Measurements from ENCODE around the gene PXDN. TPM values are rescaled to one million over a fixed set of nuclear protein-coding genes. Genes with fewer than 3 reads are reported as not detected.

The PXDN gene
- total and polyA plus RNA-seq, 9 of the 15 experiments (the other 6 are each of a cell fraction or from before 2014, with no cell fraction given) = 0.49 TPM; not detected in 8

DNA sequence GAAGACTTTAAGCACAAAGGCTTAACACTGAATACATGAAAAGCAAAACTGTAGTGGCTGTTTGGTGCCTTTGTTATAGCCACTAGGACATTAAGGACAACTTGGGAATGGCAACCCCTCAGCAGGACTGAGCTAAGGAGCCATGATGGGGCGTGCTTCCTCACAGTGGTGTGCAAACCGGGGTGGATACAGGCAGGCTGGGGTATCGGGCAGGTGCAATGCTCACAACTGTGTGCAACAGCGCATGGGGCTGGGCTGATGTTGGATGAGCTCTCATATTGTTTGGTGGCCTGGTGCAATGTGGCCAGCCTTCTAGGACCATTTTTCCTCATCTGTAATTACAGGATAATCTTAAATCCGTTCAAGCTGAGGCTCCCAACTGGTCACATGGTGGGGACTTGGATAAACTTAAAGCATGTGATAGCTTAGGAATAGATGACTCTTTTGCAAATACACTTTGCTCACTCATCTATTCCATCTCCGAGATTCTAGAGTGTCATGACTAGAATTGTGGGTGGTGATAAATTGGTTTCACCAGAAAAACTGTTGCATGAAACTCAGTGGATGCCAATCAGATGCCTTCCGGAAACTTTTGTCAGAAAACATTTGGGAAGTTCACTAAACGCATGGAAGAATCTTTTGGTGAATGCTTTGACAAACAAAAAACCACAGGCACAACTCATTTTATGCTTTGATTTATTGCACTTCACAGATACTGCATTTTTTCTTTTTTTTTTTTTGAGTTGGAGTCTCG lies 116.5 kb downstream of the PXDN start:
- H3K4me1 ChIP-seq (replicated peaks in 1 of 2; ENCODE audit: control insufficient read depth in 2 of 2, insufficient read depth in 2 of 2, low read length in 2 of 2) = peaks cover 0 to 3% of the 10 kb centered on the region in 2 experiments; a peak in 1 of 5 replicates
- DNase-seq (ENCODE audit: extremely low read depth in 1 of 4, low spot score in 3 of 4) (no peak), FAIRE-seq (no peak), ATAC-seq (no peak)
- intact Hi-C loops (cut with micrococcal nuclease) (no loop called here), in situ Hi-C loops (cut with MboI) (no loop called here)
- H3K4me3 ChIP-seq = no peak overlapping the region
- H3K9me3 ChIP-seq (replicated peaks; ENCODE audit: control insufficient read depth, insufficient read depth, low read depth, low read length) = no peaks in the 10 kb centered on the region
- TF ChIP-seq, protein P1, sequence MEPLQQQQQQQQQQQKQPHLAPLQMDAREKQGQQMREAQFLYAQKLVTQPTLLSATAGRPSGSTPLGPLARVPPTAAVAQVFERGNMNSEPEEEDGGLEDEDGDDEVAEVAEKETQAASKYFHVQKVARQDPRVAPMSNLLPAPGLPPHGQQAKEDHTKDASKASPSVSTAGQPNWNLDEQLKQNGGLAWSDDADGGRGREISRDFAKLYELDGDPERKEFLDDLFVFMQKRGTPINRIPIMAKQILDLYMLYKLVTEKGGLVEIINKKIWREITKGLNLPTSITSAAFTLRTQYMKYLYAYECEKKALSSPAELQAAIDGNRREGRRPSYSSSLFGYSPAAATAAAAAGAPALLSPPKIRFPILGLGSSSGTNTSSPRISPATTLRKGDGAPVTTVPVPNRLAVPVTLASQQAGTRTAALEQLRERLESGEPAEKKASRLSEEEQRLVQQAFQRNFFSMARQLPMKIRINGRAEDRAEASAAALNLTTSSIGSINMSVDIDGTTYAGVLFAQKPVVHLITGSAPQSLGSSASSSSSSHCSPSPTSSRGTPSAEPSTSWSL (CRISPR knock-in tag; IDR thresholded peaks at IDR 0.05; ENCODE audit: borderline replicate concordance) = no peak
- TF ChIP-seq TEAD4 (IDR thresholded peaks at IDR 0.05; ENCODE audit: low read length) = no peak
- TF ChIP-seq TEAD4 (CRISPR knock-in tag; IDR thresholded peaks at IDR 0.05; ENCODE audit: borderline replicate concordance) = no peak
- TF ChIP-seq, protein P2, sequence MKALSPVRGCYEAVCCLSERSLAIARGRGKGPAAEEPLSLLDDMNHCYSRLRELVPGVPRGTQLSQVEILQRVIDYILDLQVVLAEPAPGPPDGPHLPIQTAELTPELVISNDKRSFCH (CRISPR knock-in tag; IDR thresholded peaks at IDR 0.05) = no peak
- TF ChIP-seq, protein P2 (tag; IDR thresholded peaks at IDR 0.05) = no peak
- no peak for TF ChIP-seq ZNF263 (CRISPR knock-in tag; IDR thresholded peaks at IDR 0.05; ENCODE audit: borderline replicate concordance)
- TF ChIP-seq, protein P3, sequence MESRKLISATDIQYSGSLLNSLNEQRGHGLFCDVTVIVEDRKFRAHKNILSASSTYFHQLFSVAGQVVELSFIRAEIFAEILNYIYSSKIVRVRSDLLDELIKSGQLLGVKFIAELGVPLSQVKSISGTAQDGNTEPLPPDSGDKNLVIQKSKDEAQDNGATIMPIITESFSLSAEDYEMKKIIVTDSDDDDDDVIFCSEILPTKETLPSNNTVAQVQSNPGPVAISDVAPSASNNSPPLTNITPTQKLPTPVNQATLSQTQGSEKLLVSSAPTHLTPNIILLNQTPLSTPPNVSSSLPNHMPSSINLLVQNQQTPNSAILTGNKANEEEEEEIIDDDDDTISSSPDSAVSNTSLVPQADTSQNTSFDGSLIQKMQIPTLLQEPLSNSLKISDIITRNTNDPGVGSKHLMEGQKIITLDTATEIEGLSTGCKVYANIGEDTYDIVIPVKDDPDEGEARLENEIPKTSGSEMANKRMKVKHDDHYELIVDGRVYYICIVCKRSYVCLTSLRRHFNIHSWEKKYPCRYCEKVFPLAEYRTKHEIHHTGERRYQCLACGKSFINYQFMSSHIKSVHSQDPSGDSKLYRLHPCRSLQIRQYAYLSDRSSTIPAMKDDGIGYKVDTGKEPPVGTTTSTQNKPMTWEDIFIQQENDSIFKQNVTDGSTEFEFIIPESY (CRISPR knock-in tag; IDR thresholded peaks at IDR 0.05) = no peak
- TF ChIP-seq, protein P4, sequence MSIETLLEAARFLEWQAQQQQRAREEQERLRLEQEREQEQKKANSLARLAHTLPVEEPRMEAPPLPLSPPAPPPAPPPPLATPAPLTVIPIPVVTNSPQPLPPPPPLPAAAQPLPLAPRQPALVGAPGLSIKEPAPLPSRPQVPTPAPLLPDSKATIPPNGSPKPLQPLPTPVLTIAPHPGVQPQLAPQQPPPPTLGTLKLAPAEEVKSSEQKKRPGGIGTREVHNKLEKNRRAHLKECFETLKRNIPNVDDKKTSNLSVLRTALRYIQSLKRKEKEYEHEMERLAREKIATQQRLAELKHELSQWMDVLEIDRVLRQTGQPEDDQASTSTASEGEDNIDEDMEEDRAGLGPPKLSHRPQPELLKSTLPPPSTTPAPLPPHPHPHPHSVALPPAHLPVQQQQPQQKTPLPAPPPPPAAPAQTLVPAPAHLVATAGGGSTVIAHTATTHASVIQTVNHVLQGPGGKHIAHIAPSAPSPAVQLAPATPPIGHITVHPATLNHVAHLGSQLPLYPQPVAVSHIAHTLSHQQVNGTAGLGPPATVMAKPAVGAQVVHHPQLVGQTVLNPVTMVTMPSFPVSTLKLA (conservative IDR thresholded peaks at IDR 0.05) = no peak
- TF ChIP-seq, protein P5, sequence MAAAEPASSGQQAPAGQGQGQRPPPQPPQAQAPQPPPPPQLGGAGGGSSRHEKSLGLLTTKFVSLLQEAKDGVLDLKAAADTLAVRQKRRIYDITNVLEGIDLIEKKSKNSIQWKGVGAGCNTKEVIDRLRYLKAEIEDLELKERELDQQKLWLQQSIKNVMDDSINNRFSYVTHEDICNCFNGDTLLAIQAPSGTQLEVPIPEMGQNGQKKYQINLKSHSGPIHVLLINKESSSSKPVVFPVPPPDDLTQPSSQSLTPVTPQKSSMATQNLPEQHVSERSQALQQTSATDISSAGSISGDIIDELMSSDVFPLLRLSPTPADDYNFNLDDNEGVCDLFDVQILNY (CRISPR knock-in tag; IDR thresholded peaks at IDR 0.05) = no peak
- no peak for TF ChIP-seq CAMTA2 (CRISPR knock-in tag; conservative IDR thresholded peaks at IDR 0.05)
- TF ChIP-seq, protein P6, sequence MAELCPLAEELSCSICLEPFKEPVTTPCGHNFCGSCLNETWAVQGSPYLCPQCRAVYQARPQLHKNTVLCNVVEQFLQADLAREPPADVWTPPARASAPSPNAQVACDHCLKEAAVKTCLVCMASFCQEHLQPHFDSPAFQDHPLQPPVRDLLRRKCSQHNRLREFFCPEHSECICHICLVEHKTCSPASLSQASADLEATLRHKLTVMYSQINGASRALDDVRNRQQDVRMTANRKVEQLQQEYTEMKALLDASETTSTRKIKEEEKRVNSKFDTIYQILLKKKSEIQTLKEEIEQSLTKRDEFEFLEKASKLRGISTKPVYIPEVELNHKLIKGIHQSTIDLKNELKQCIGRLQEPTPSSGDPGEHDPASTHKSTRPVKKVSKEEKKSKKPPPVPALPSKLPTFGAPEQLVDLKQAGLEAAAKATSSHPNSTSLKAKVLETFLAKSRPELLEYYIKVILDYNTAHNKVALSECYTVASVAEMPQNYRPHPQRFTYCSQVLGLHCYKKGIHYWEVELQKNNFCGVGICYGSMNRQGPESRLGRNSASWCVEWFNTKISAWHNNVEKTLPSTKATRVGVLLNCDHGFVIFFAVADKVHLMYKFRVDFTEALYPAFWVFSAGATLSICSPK (IDR thresholded peaks at IDR 0.05; ENCODE audit: borderline replicate concordance) = no peak
- no peak for TF ChIP-seq MCM2 (IDR thresholded peaks at IDR 0.05; ENCODE audit: low read depth)
- no peak for TF ChIP-seq FOXP1 (CRISPR knock-in tag; IDR thresholded peaks at IDR 0.05)
- BruUV-seq (replicated peaks) = no TSS peak
- no peaks in the 10 kb centered on the region for H3K36me3 ChIP-seq (ENCODE audit: control insufficient read depth, insufficient read depth, low read length)
- H3K9ac ChIP-seq (ENCODE audit: insufficient read depth in 1 of 2, low read depth in 2 of 2, low read length in 2 of 2) = no peak overlapping the region
- peaks cover 3% of the 10 kb centered on the region for H3K9me1 ChIP-seq (ENCODE audit: control insufficient read depth, insufficient read depth, low read length)
- POLR2A ChIA-PET = no interaction called here
- no peaks in the 10 kb centered on the region for H3K79me2 ChIP-seq (ENCODE audit: control insufficient read depth, insufficient read depth, low read length)
- no peak overlapping the region for H3K4me2 ChIP-seq (ENCODE audit: insufficient read depth, low read length)
- H3K27me3 ChIP-seq (ENCODE audit: control insufficient read depth in 2 of 2, insufficient read depth in 2 of 2, low read length in 2 of 2) = peaks cover 13 to 24% of the 10 kb centered on the region in 2 experiments; a peak in 3 of 5 replicates
- H3K27ac ChIP-seq (ENCODE audit: extremely low read depth, low read depth, low read length) = no peak overlapping the region
- 0% methylated on average over 8 of the region's 9 CpGs for WGBS (ENCODE audit: insufficient coverage, low coverage, missing lambda C conversion rate)
- no peak overlapping the region for H2AFZ ChIP-seq (ENCODE audit: low read depth, low read length)
- H4K20me1 ChIP-seq (replicated peaks; ENCODE audit: control insufficient read depth, insufficient read depth, low read length) = no peaks in the 10 kb centered on the region
- CTCF ChIA-PET (ENCODE audit: low intra/inter-chr PET ratio) = no interaction called here

Measured in K562 (cell line).